ENCODE measurements around the gene SEZ6L. TPM values are rescaled to one million over a fixed set of nuclear protein-coding genes. Genes with fewer than 3 reads are reported as not detected.

SEZ6L gene
- total RNA-seq, 1 donor from 2014 or later, result 2.2 TPM

DNA sequence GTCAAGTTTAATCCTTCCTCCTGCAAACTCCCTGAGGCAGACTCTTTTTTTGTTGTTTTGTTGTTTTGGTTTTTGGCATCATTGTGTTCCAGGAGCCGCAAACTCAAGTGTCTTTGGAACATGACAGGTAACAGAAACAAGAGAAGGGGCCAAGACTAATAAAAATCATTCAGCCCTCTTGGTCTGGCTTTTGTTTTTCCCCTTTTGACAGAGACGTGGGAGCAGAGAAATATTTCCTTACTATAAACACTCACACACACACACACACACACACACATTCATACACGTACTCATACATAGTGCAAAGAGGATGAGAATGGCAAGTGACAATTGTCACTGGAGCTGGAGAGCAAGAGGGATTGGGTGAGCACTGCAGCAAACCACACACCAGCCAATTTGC lies 249.4 kb downstream of the SEZ6L start:
- peak; percentile 13 for DNase-seq (ENCODE audit: low spot score)

DNA sequence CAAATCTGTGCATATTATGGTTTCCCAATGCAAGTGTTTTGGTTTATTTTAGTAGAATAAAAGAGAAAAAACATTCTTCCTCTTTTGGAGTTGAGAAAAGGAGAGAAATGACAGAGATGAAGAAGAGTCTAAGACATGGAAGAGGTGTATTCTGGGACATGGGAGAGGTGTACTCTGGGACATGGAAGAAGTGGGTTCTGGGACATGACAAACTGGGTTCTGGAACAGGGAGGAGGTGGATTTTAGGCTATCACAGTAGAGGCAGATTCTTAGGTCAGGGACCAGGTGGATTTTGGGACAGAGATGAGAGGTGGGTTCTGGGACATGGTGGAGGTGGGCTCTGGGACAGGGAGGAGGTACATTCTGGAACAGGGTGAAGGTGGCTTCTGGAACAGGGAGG lies 257.7 kb downstream of the SEZ6L start:
- DNase-seq (ENCODE audit: low spot score), result no peak

DNA sequence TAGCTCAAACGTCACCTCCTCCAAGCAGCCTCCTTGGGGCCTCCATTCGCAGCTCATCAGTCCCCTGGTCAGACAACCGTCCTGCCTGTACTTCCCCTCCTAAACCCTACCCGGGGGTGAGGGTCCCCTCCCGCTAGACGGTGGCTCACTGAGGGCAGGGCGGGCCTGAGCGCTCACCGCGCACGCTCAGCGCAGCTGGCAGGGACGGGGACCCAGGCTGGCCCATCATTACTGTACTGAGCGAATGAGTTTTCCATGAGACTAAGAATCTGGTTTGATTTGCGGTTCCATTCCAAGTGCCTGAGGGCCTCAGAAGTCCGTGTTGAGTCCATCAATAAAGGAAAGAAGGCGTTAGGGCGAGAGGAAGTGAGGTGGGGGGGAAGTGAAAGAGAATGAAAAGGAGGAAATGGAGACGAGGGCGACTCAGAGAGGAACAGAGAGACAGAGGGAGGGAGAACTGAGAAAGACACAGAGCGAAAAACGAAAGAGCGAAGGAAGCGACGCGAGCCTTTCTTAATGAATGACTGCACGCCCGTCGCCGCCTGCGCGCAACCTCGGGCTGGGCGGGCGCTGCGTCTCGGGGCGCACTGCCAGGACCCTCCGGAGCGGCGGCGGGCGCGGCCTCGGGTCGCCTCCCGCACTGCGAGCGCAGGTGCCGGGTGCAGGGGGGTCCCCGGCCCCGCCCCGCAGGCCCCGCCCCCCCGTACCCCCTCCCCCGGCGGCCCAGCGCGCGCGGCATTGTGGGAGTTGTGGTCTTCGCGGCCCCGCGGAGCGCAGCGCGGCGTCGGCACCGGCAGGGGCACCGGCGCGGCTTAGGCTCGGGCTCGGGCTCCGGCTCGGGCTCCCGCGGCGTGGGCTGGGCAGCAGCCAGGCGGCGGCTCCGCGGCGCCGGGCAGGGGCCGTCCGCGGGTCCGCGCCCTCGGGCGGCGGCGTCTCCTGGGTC lies 259.5 kb downstream of the SEZ6L start, which contains the start of gene ASPHD2:
Gene ASPHD2, plus strand, starts transcription at position 746 of the 943 bp plus-strand sequence. CDS start 4,356 bp downstream, outside the sequence.
- peak; percentile 57 for DNase-seq (ENCODE audit: low spot score)

DNA sequence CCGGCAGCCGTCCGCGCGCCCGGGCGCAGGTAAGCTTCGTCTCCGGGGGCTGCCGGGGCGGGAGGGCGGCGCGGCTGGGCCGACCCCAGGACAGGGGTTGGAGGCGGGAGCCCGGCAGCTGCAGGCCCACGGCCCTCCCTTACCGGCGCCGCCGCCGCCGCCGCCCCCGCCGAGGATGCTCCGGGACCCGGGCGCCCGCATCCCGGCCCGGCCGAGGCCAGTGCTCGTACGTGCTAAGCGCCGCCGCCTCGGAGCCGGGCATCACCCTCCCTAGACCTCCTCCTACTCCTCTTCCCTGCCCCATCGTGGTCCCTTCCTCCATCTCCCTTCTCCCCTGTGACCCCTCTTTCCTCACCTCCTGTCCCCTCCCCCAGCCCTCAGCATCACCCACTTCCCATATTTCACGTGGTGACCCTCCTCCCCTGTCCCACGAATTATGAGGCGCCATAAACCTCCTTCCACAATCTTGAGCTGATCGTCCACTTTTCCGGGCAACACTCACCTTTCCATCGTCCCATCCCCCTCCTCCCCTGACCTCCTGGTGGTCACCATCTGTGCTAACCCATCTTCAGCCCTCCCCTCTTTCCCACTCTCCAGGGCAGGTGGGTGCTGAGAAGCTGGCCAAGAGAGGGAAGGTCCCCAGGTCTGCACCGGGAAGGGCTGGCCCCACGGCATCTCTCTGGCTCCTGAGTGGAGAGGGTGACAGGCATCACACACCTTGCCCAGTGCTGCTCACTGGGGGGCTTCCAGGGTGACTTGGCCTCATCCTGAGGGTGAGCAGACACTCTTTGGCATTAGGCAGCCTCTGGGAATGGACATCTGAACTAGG lies 260.4 kb downstream of the SEZ6L start:
- no peak for DNase-seq (ENCODE audit: low spot score)

DNA sequence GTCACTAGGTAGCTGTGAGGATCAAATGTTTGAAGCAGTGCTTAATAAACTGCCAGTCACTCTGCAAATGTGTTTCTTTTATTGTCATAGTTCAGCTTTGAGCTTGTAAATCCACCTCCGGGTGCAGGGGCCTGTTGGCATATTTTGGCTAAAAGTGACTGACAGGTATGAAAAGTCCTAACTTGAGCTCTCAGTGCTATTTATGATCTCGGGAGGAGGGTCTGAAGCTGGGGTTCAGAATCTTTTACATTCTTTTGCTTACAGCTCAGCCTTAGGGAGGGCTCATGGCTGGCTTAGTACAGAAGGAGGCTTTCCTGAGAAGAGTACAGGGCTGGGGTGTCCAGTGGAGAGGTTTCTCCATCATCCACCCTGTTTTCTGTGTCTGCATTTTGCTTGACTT lies 261.3 kb downstream of the SEZ6L start:
- DNase-seq (ENCODE audit: low spot score), result no peak

DNA sequence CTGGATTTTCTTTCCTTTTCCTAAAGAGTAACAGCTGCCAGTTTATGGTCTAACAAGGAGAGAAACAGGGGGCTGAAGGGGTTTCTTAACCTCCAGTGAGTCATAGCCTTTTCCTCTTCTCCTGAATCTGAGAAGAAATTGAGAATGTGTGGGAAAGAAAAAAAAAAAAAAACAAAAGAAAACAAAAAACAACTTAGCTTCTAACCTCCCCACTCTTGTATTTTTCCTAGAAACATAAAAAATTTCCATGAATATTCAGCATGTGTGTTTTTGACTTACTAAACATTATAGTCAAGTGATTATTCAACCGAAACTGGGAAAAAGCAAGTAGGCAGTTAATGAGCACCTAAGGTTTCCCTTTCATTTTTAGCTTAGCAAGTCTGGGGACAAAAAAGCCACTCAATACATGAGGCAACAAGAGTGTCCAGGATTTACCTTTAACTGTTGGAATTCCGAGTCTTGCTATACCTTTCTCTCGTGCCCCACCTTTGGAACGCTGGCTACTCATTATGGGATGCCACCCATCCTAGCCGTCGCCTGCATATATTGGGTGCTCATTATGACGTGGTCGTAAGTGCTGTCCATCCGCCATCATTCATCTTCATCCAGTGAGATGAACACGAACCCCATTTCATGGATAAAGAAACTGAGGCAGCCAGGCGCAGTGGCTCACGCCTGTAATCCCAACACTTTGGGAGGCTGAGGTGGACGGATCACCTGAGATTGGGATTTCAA lies 262.2 kb downstream of the SEZ6L start:
- no peak for DNase-seq (ENCODE audit: low spot score)

DNA sequence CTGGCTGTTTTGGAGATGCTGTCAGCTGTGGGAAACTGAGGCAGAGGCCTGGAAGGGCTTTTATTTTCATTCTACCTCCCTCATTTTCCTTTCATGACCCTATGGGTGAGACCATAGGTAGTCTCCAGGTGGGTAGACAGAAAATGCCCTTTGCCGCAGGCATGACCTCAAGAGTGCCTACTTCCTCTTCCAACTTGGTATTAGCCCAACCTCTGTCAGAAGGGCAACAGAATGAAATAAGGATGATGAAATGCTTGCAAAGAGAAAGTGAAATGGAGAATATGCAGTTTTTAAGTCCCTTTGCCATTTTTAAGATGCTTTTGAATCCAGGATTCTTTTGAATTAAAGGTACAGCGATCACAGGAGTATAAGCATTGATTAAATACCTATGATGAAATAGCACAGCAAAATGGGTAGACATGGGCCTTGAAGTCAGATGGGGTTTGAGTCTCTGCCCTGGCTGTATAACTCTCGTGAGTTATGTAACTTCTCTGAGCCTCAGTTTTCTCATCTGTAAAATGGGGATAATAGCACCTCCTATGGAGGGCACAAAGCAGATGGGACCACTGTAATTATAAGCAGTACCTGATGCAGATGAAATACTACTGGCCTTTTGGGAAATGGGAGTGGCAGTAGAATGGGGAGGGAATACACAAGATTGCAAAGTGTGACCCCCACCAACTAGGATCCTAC lies 263.5 kb downstream of the SEZ6L start:
- no peak for DNase-seq (ENCODE audit: low spot score)
